Measurements from ENCODE around the gene PHKG2. TPM values are rescaled to one million over a fixed set of nuclear protein-coding genes. Genes with fewer than 3 reads are reported as not detected.
A peak's percentile ranks its signal among the peaks of the same experiment; 100 is the strongest.

The PHKG2 gene
- total RNA-seq, 2 experiments from 2014 or later = 42.1 to 43.7 TPM

- Mint-ChIP-seq H3K36me3 (ENCODE audit: low read depth) (peaks cover 77% of the 10 kb centered on the region), H3K9me3 (ENCODE audit: insufficient read depth) (no peaks in the 10 kb centered on the region), H3K27me3 (ENCODE audit: low read depth) (no peaks in the 10 kb centered on the region), H3K4me1 (ENCODE audit: low read depth) (peaks cover 23% of the 10 kb centered on the region), H3K4me3 (no peak overlapping the region), H3K27ac (no peak overlapping the region)
- ChIA-PET POLR2A (interaction anchor here (1.1 kb wide), 1 partner anchor 10 kb away, joined by 3 read pairs; no protein-coding TSS in a partner anchor), CTCF (interaction anchor here (1.0 kb wide), 1 partner anchor 45 kb away, joined by 6 read pairs; no protein-coding TSS in a partner anchor)
- ATAC-seq = no peak
- DNase-seq = no peak
Measured at GRCh38 chr16:30768583-30769181, 20.5 kb downstream of the PHKG2 start.

- POLR2A ChIA-PET = no interaction called here
- no peaks in the 10 kb centered on the region for H3K9me3 Mint-ChIP-seq (ENCODE audit: insufficient read depth)
- peaks cover 80% of the 10 kb centered on the region for H3K36me3 Mint-ChIP-seq (ENCODE audit: low read depth)
- ATAC-seq = no peak
- DNase-seq = no peak
- CTCF ChIA-PET = interaction anchor here (1.0 to 1.3 kb wide), 2 partner anchors 45 to 172 kb away, joined by 4 to 6 read pairs; no protein-coding TSS in a partner anchor
- no peaks in the 10 kb centered on the region for H3K27me3 Mint-ChIP-seq (ENCODE audit: low read depth)
- H3K4me3 Mint-ChIP-seq = no peak overlapping the region
- no peak overlapping the region for H3K27ac Mint-ChIP-seq
- peaks cover 21% of the 10 kb centered on the region for H3K4me1 Mint-ChIP-seq (ENCODE audit: low read depth)
Measured at GRCh38 chr16:30769379-30770089, 21.3 kb downstream of the PHKG2 start.

GRCh38 chr16:30771726-30772125, 23.5 kb downstream of the PHKG2 start:
- CTCF ChIA-PET = interaction anchor here (1.0 to 1.2 kb wide), 2 partner anchors 11 to 43 kb away, joined by 3 read pairs; no protein-coding TSS in a partner anchor
- POLR2A ChIA-PET = no interaction called here
- Mint-ChIP-seq H3K9me3 (ENCODE audit: insufficient read depth) (no peaks in the 10 kb centered on the region), H3K4me3 (no peak overlapping the region), H3K4me1 (ENCODE audit: low read depth) (peaks cover 30% of the 10 kb centered on the region), H3K27ac (peak overlapping the region; percentile 53), H3K27me3 (ENCODE audit: low read depth) (no peaks in the 10 kb centered on the region), H3K36me3 (ENCODE audit: low read depth) (peaks cover 66% of the 10 kb centered on the region)
- no peak for ATAC-seq
- no peak for DNase-seq

DNA sequence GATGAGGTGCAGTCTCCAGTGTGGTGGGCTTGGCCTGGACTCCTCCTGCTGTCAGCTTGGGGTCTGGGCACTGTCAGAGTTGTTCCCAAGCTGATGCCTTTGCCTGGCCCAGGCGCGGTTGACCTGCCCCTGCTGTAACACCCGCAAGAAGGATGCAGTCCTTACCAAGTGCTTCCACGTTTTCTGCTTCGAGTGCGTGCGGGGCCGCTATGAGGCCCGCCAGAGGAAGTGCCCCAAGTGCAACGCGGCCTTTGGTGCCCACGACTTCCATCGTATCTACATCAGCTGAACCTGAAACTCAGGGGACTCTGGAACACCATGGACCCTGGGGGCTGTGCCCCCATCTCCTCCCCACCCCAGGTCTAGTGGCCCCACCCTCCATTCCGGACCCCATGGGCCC, 25.6 kb downstream of the PHKG2 start:
- no peaks in the 10 kb centered on the region for H3K9me3 Mint-ChIP-seq (ENCODE audit: insufficient read depth)
- H3K27me3 Mint-ChIP-seq (ENCODE audit: low read depth) = no peaks in the 10 kb centered on the region
- ChIA-PET CTCF (interaction anchor here (1.9 to 2.6 kb wide), 3 partner anchors 31 to 128 kb away, joined by 5 to 12 read pairs (median 6); no protein-coding TSS in a partner anchor), POLR2A (interaction anchor here (0.6 to 0.8 kb wide), 2 partner anchors 70 to 309 kb away, joined by 3 read pairs; no protein-coding TSS in a partner anchor)
- DNase-seq (no peak), ATAC-seq (no peak)
- H3K4me1 Mint-ChIP-seq (ENCODE audit: low read depth) = peaks cover 37% of the 10 kb centered on the region
- no peak overlapping the region for H3K27ac Mint-ChIP-seq
- H3K4me3 Mint-ChIP-seq = no peak overlapping the region
- H3K36me3 Mint-ChIP-seq (ENCODE audit: low read depth) = peaks cover 53% of the 10 kb centered on the region

DNA sequence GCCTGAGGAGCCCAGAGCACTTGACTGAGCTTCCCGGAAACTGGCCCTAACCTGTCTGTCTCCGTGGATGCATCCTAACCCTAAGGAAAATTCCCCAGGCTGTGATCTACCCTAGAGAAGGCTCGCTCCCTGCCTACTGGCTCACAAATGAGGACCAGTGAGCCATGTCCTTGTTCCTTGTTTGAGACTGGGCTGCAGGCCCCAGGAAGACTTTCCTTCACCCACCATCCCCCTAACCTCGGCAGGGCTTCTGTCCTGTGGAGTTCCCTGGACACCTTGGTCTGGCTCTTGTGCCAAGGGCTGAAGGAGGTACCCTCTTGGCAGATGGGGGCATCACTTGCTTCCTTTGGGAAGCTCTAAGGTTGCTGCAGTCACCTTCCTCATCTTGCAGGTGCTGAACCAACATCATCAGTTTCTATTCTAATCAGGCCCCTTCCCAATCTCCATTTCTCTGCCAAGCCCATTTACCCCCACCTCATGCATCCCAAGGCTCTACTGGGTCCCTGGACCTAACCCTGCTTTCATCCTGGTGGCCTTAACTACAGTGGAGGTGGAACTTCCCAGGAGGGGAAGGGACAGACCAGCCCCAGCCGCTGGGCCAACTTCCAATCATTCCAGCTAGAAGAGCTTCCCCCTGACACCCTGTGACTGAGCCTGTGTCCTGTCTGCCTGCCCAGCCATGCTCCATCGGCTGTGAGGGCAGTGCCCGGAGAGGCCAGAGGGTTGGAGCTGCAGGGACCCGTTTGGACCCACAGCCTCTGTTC, 26.3 kb downstream of the PHKG2 start:
- ChIA-PET POLR2A (interaction anchor here (0.6 to 1.5 kb wide), 3 partner anchors 27 to 309 kb away, joined by 3 to 4 read pairs (median 3); partner anchors contain the start of gene PHKG2), CTCF (interaction anchor here (0.9 to 2.6 kb wide), 5 partner anchors 31 to 127 kb away, joined by 3 to 12 read pairs (median 5); no protein-coding TSS in a partner anchor)
- Mint-ChIP-seq H3K27me3 (ENCODE audit: low read depth) (no peaks in the 10 kb centered on the region), H3K4me3 (peak overlapping the region; percentile 92), H3K4me1 (ENCODE audit: low read depth) (peaks cover 37% of the 10 kb centered on the region), H3K27ac (peak overlapping the region; percentile 95), H3K36me3 (ENCODE audit: low read depth) (peaks cover 46% of the 10 kb centered on the region), H3K9me3 (ENCODE audit: insufficient read depth) (no peaks in the 10 kb centered on the region)
- ATAC-seq = peak; percentile 2
- no peak for DNase-seq

DNA sequence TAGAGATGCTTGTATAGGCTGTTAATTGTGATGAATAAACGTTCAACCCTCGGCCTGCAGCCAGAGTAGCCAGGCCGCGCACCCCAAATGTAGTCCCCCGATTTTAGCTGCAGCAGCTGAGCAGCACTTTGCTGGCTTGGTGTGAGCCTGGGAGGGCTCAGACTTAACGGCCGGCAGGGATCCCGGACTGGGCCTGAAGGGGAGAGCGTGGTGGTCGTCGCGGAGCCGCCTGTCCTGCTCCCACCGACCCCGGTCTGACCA, 26.8 kb downstream of the PHKG2 start:
- H3K36me3 Mint-ChIP-seq (ENCODE audit: low read depth) = peaks cover 43% of the 10 kb centered on the region
- H3K27ac Mint-ChIP-seq = peak overlapping the region; percentile 95
- ATAC-seq = no peak
- CTCF ChIA-PET = interaction anchor here (0.9 to 2.6 kb wide), 5 partner anchors 30 to 127 kb away, joined by 3 to 12 read pairs (median 5); no protein-coding TSS in a partner anchor
- H3K9me3 Mint-ChIP-seq (ENCODE audit: insufficient read depth) = no peaks in the 10 kb centered on the region
- H3K4me3 Mint-ChIP-seq = peak overlapping the region; percentile 92
- H3K27me3 Mint-ChIP-seq (ENCODE audit: low read depth) = no peaks in the 10 kb centered on the region
- peaks cover 37% of the 10 kb centered on the region for H3K4me1 Mint-ChIP-seq (ENCODE audit: low read depth)
- no peak for DNase-seq
- POLR2A ChIA-PET = interaction anchor here (1.5 kb wide), 1 partner anchor 27 kb away, joined by 4 read pairs; the partner anchor contains the start of gene PHKG2

- ChIA-PET CTCF (interaction anchor here (0.9 to 2.6 kb wide), 5 partner anchors 30 to 126 kb away, joined by 3 to 12 read pairs (median 5); no protein-coding TSS in a partner anchor), POLR2A (interaction anchor here (1.5 kb wide), 1 partner anchor 28 kb away, joined by 4 read pairs; the partner anchor contains the start of gene PHKG2)
- peaks cover 37% of the 10 kb centered on the region for H3K4me1 Mint-ChIP-seq (ENCODE audit: low read depth)
- H3K27ac Mint-ChIP-seq = peak overlapping the region; percentile 95
- ATAC-seq (peak; percentile 77), DNase-seq (peak; percentile 75)
- H3K36me3 Mint-ChIP-seq (ENCODE audit: low read depth) = peaks cover 39% of the 10 kb centered on the region
- no peaks in the 10 kb centered on the region for H3K9me3 Mint-ChIP-seq (ENCODE audit: insufficient read depth)
- no peaks in the 10 kb centered on the region for H3K27me3 Mint-ChIP-seq (ENCODE audit: low read depth)
- peak overlapping the region; percentile 92 for H3K4me3 Mint-ChIP-seq
Measured at GRCh38 chr16:30775392-30776188, 27.4 kb downstream of the PHKG2 start.

DNA sequence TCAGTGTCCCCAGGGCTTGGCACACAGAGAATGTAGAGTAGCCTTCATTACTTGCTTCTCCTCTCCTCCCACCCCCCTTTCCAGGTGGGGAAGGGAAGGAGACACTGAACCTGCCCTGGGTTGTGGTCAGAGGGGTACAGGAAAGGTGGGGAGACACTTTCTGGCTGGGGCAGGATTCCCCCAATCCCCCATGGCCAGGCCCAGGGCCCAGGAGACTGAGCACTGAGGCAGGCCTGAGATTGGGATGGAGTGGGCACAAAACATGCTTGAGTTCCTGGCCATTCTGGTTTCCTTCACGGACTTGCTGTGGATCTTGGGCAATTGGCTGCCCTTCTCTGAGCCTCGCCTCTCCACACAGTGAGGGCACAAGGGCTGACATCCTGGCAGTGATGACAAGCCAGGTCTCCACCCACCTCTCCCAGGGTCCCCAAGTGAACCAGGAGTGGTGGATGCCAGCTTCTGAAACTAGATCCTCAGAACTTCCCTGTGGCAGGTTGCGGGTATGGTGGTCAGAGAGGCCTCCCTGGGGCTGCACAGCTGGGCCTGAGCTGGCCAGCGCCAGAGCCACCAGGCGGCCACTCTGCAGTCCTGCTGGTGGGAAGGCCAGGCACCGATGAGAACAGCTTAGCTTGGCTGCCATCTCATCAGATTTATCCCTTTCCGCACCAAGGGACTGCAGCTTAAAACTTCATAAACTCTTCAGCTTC, 29.5 kb downstream of the PHKG2 start:
- no peak overlapping the region for H3K4me3 Mint-ChIP-seq
- DNase-seq (no peak), ATAC-seq (no peak)
- H3K27me3 Mint-ChIP-seq (ENCODE audit: low read depth) = no peaks in the 10 kb centered on the region
- peaks cover 25% of the 10 kb centered on the region for H3K4me1 Mint-ChIP-seq (ENCODE audit: low read depth)
- POLR2A ChIA-PET = no interaction called here
- H3K9me3 Mint-ChIP-seq (ENCODE audit: insufficient read depth) = no peaks in the 10 kb centered on the region
- CTCF ChIA-PET = interaction anchor here (2.0 kb wide), 1 partner anchor 36 kb away, joined by 7 read pairs; no protein-coding TSS in a partner anchor
- peaks cover 21% of the 10 kb centered on the region for H3K36me3 Mint-ChIP-seq (ENCODE audit: low read depth)
- H3K27ac Mint-ChIP-seq = peak overlapping the region; percentile 59

- no peak for ATAC-seq
- CTCF ChIA-PET = interaction anchor here (2.0 kb wide), 1 partner anchor 35 kb away, joined by 7 read pairs; no protein-coding TSS in a partner anchor
- peaks cover 19% of the 10 kb centered on the region for H3K4me1 Mint-ChIP-seq (ENCODE audit: low read depth)
- no peaks in the 10 kb centered on the region for H3K27me3 Mint-ChIP-seq (ENCODE audit: low read depth)
- POLR2A ChIA-PET = interaction anchor here (1.0 kb wide), 1 partner anchor 11 kb away, joined by 3 read pairs; no protein-coding TSS in a partner anchor
- no peaks in the 10 kb centered on the region for H3K9me3 Mint-ChIP-seq (ENCODE audit: insufficient read depth)
- no peak for DNase-seq
- H3K36me3 Mint-ChIP-seq (ENCODE audit: low read depth) = peaks cover 17% of the 10 kb centered on the region
- no peak overlapping the region for H3K4me3 Mint-ChIP-seq
- no peak overlapping the region for H3K27ac Mint-ChIP-seq
Measured at GRCh38 chr16:30778549-30779244, 30.5 kb downstream of the PHKG2 start.

DNA sequence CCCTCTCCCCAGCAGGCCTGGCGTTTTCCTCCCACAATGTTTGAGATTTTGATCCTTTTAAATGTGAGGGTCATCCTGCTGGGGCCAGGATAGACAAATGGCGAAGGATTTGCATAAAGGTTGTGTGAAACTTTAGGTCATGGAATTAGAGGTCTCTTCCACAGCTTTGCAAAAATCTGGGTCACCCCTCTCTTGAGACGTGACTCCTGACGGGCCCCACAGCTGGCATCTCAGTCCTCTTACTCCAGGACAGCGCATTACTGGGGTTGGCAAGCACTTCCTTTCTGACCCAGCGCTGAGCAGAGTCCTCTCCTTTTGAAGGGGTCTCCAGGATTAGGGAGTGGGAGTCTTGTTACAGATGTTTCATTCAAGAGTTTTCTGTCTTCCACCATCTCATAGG, 31.4 kb downstream of the PHKG2 start:
- no peaks in the 10 kb centered on the region for H3K9me3 Mint-ChIP-seq (ENCODE audit: insufficient read depth)
- ATAC-seq (no peak), DNase-seq (no peak)
- peaks cover 15% of the 10 kb centered on the region for H3K4me1 Mint-ChIP-seq (ENCODE audit: low read depth)
- no peak overlapping the region for H3K4me3 Mint-ChIP-seq
- no peak overlapping the region for H3K27ac Mint-ChIP-seq
- ChIA-PET POLR2A (interaction anchor here (1.0 kb wide), 1 partner anchor 11 kb away, joined by 3 read pairs; no protein-coding TSS in a partner anchor), CTCF (interaction anchor here (1.3 kb wide), 1 partner anchor 65 kb away, joined by 3 read pairs; no protein-coding TSS in a partner anchor)
- H3K36me3 Mint-ChIP-seq (ENCODE audit: low read depth) = peaks cover 9% of the 10 kb centered on the region
- no peaks in the 10 kb centered on the region for H3K27me3 Mint-ChIP-seq (ENCODE audit: low read depth)
